K562 (cell line): ENCODE measurements around the gene TDRD5.

Experiments
- ARNT ChIP-seq, 2 experiments: fragments of 450-650 bp; IDR thresholded peaks; 2 replicates each; pipeline ENCODE4 v1.6.1; 2016; ENCODE audit warnings: mild to moderate bottlenecking in 1 of 2
- CHD7 ChIP-seq: fragments of 200-600 bp; sonication (generic); IDR thresholded peaks from one replicate; pipeline ENCODE4 v1.6.1; 2012; ENCODE audit warnings: mild to moderate bottlenecking, low read depth, low read length, inconsistent platforms
- ELF1 ChIP-seq: fragments of 200-800 bp; sonication (Bioruptor generic); IDR thresholded peaks from 2 replicates; pipeline ENCODE4 v1.6.1; 2016; ENCODE audit warnings: missing genetic modification characterization, missing compliant biosample characterization
- ETS2 ChIP-seq: IDR thresholded peaks from 2 replicates; pipeline ENCODE4 v1.6.1; 2016; ENCODE audit warnings: borderline replicate concordance, missing genetic modification characterization, mild to moderate bottlenecking, moderate library complexity, missing compliant biosample characterization; ENCODE audit not compliant: poor library complexity, severe bottlenecking
- FOXA3 ChIP-seq, 2 experiments: fragments of 450-650 bp in 1 of 2; sonication (generic) in 1 of 2; formaldehyde crosslinking; IDR thresholded peaks in 1 of 2; conservative IDR thresholded peaks in 1 of 2; 2 replicates each; pipeline versions ENCODE4 v1.4.0 to v1.8.0; 2020 to 2022; ENCODE audit warnings: mild to moderate bottlenecking in 2 of 2, missing genetic modification reagents in 1 of 2
- KDM1A ChIP-seq, 2 experiments: fragments of 450-650 bp; IDR thresholded peaks; 2 replicates each; pipeline ENCODE4 v1.6.1; 2016; ENCODE audit warnings: mild to moderate bottlenecking in 2 of 2
- RAD51 ChIP-seq: fragments of 450-650 bp; IDR thresholded peaks from 2 replicates; pipeline ENCODE4 v1.7.1; 2016; ENCODE audit warnings: low read depth, mild to moderate bottlenecking, borderline replicate concordance
- TF ChIP-seq, protein P1 (sequence below), 3 experiments: IDR thresholded peaks in 2 of 3; conservative IDR thresholded peaks in 1 of 3; 2 replicates each; pipeline ENCODE4 v1.5.1; 2011 to 2012; ENCODE audit warnings: low read length in 3 of 3, mild to moderate bottlenecking in 3 of 3, control low read depth in 2 of 3, improper control_type of control experiment in 1 of 3, inconsistent platforms in 1 of 3, low read depth in 1 of 3, mixed read lengths in 1 of 3, moderate library complexity in 1 of 3; ENCODE audit not compliant: insufficient read depth in 2 of 3

- TF ChIP-seq, protein P1, sequence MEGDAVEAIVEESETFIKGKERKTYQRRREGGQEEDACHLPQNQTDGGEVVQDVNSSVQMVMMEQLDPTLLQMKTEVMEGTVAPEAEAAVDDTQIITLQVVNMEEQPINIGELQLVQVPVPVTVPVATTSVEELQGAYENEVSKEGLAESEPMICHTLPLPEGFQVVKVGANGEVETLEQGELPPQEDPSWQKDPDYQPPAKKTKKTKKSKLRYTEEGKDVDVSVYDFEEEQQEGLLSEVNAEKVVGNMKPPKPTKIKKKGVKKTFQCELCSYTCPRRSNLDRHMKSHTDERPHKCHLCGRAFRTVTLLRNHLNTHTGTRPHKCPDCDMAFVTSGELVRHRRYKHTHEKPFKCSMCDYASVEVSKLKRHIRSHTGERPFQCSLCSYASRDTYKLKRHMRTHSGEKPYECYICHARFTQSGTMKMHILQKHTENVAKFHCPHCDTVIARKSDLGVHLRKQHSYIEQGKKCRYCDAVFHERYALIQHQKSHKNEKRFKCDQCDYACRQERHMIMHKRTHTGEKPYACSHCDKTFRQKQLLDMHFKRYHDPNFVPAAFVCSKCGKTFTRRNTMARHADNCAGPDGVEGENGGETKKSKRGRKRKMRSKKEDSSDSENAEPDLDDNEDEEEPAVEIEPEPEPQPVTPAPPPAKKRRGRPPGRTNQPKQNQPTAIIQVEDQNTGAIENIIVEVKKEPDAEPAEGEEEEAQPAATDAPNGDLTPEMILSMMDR (IDR thresholded peaks at IDR 0.05 in 2 of 3, conservative IDR thresholded peaks at IDR 0.05 in 1 of 3; ENCODE audit: insufficient read depth in 2 of 3, low read depth in 1 of 3, low read length in 3 of 3): no peak
- no peak for TF ChIP-seq KDM1A (IDR thresholded peaks at IDR 0.05)
- TF ChIP-seq FOXA3 (CRISPR knock-in tag; conservative IDR thresholded peaks at IDR 0.05 in 1 of 2, IDR thresholded peaks at IDR 0.05 in 1 of 2): no peak
- TF ChIP-seq ELF1 (tag): no peak
- no peak for TF ChIP-seq ARNT (IDR thresholded peaks at IDR 0.05)
- no peak for TF ChIP-seq ETS2 (tag)
- TF ChIP-seq CHD7: no peak
- TF ChIP-seq RAD51: no peak
Measured at GRCh38 chr1:179709841-179710329, 118.3 kb downstream of the TDRD5 start.
